Stimulated activated CD4-positive, alpha-beta T cell treated with anti-CD3 and anti-CD28 coated beads, Interleukin-15, amount 100 ng/mL, for 1 hour (primary cell): ENCODE data around the gene TUBAL3.

Source experiments
- DNase-seq, 2 donors: peaks; one replicate each; pipeline ENCODE4 v3.0.0-alpha.2; 2020; ENCODE audit warnings: low read depth in 1 of 2, low spot score in 1 of 2

Gene TUBAL3

GRCh38 chr10:5404208-5405041 lies at the start of gene TUBAL3:
TSS of gene TUBAL3 (minus strand) at chr10:5404828. CDS start at chr10:5404792, 36 bp downstream.
- no peak for DNase-seq

GRCh38 chr10:5453749-5454489 lies 49.3 kb upstream of the TUBAL3 start:
- no peak for DNase-seq

DNA sequence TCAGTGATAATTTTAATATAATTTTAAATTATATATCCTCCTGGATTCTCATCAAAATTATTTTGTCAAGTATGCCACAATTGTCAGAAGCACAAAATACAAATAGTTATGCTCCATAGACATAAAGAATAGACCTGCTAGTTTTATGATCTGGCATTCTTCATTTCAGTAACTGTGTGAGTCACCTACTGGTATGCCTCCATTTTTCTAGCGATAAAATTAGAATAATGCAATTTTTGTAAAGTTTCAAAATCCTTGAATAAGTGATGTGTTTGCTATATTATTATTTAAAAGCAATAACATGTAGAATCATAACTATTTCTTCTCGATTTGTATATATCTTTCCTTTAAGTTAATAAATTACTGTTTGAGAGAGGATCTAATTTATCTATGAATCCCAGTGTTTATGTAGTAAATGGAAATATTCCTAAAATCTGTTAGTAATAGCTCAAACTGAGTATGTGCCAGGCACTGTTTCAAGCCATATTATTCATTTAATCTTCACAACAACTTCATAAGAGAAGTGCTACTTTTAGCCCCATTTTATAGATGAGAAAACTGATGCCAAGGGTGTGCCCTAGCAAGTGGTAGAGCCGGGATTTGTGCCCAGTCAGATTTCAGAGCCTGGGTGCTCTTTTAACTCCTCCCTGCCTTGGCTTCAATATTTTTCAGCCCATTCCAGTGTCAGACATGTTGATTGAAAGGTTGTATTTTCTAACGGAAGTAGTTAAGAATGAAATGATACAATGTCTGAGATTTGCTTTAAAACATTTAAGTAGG lies 46.2 kb upstream of the TUBAL3 start:
- no peak for DNase-seq

- DNase-seq, result no peak
Observed at GRCh38 chr10:5449823-5450222, 45.2 kb upstream of the TUBAL3 start.

DNA sequence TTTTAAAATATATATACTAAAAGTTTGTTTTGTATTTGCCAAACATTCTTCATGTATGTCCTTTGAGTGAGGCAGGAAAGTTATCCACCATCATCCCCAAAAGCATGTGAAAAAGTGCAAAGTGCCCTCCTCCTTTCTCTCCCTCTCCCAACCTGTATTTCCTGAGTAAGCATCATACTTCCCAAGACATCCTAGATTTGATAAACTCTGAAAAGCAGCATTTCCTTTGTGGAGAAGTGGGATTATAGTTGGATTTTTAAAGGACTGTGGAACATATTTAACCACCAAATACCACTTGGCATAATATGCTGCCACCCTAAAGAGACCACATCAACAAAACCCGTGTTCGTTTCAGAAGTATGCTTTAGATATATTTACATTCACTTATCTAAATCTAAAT lies 44.6 kb upstream of the TUBAL3 start:
- DNase-seq, result no peak

GRCh38 chr10:5448333-5449001 lies 43.8 kb upstream of the TUBAL3 start:
- no peak for DNase-seq

DNA sequence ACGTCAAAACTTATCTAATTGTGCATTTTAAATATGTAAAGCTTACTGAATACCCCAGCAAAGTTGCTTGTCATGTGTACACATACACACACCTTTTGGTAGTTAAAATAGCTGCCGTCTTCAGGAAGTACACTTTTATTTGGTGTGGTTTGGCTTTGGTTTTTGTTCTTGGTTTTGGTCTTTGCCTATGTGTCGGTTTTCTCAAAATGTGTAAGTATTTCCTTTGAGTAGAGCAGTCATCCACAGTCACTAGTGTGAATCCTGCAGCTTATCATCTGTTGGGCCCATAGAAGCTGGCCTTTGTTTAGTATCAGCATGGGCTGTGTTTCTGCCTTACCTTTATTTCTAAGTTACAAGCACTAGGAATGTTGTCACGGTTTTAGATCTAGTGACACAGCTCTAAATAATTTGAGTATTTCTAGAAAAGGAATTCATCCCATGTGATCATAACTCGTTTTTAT lies 43.0 kb upstream of the TUBAL3 start:
- DNase-seq, result no peak

- no peak for DNase-seq
Observed at GRCh38 chr10:5447056-5447455, 42.4 kb upstream of the TUBAL3 start.

DNA sequence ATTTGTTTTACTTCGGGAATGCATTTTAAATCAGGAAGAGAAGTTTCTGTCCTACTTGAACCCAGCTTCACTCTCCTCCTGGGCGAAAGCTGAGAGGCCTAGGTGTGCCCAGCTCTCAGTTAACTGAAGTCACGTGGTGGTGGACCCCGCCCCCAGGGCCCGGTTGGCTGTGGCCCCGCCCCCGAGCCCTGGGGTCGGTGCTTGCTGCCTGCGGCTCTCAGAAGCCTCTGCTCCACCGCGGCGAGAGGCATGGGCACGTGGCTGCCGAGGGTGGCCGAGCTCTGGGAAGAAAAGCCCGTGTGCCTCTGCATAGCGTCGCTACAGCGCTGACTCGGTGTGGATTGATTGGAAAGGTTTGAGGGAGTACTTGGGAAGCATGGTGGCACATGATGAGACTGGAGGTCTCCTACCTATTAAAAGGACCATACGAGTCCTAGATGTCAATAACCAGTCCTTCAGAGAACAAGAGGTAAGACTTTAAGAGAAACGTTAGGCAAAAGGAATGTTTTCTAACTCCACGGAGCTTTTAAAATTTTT lies 41.8 kb upstream of the TUBAL3 start:
- peak; percentile 52 to 75 for DNase-seq

DNA sequence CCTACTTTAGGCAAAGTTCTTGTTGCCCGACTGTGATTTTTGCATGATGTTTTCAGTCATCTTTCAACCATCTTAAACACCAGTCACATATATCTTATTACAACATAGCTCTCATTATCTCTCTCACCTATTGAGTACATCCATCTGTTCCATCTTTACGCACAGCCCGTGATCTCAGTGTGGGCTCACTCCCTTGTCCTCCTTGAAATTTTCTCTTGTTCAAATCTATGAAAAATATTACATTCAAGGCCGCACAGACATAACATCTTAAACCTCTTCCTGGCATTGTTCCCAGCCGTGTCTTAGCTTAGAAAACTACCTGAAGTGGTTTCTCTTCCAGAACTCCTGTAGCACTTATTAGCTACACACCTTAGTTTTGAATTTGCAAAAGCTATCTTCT lies 40.4 kb upstream of the TUBAL3 start:
- DNase-seq, result no peak

- DNase-seq, result no peak
Observed at GRCh38 chr10:5443429-5443828, 38.8 kb upstream of the TUBAL3 start.

- no peak for DNase-seq
Observed at GRCh38 chr10:5442990-5443370, 38.4 kb upstream of the TUBAL3 start.

DNA sequence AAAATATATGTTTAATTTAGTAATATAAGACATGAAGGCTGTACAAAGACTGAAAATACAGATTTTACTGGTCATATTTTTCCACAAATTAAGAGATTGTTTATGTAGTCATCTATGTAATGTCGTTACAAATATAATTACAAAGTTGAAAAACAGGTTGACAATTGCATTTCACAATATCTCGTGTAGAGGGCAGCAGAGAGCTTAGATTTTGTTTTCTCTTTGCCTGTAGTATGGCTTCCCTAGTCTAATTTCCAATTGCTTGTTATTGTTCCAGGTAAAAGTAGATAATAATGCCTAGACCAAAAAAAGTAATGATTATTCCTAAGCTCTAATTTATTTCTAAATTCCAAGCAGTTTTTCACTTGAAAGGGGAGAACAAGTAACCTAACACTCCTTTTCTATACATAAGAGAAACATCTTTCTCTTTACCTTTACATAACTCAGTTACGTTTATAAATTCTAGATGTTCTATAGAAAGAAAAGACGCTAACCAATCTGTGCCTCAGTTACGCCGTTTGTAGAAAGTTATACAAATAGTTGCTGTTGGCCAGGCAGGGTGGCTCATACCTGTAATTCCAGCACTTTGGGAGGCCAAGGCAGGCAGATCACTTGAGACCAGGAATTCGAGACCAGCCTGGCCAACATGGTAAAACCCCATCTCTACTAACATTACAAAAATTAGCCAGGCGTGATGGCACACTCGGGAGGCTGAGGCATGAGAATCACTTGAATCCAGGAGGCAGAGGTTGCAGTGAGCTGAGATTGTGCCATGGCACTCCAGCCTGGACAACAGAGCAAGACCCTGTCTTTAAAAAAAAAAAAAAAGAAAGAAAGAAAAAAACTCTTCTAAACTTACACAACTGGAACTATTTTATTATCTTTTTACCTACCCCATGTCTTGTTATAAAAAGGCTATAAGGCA lies 37.7 kb upstream of the TUBAL3 start:
- DNase-seq, result no peak

- no peak for DNase-seq
Observed at GRCh38 chr10:5441106-5441505, 36.5 kb upstream of the TUBAL3 start.

DNA sequence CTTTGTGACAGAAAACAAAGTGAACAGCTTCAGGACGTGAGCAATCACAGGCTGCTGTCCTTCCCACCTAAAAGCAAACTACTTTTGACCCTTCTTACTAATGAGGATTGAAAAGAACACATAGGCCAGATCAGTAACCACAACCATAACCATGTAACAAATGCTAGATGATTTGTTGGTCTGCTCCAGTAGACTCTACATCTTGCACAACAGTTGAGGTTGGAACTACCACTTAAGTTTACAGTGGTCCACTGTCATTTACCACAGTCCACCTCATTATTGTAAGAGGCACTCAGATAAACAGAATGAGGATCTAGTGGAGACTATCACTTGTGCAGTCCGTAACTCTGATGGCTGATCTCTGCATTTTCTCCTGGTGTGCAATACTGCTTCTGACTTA lies 35.6 kb upstream of the TUBAL3 start:
- DNase-seq, result no peak

DNA sequence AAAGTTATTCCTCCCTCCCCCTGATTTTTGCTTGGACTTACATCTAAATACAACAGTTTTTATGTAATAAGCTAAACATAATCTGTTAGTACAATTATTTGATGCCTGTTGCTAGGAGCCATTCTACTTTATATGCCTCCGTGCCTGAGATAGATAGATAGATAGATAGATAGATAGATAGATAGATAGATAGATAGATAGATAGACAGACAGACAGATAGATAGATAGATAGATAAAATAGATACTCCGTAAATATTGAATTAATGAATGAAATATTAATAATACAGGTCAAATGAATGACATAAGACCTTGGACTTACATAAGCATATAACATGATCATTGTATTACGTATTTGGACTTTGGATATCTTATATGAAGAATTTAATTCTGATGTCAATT lies 30.7 kb upstream of the TUBAL3 start:
- no peak for DNase-seq

- DNase-seq, result no peak
Observed at GRCh38 chr10:5434017-5434753, 29.6 kb upstream of the TUBAL3 start.

DNA sequence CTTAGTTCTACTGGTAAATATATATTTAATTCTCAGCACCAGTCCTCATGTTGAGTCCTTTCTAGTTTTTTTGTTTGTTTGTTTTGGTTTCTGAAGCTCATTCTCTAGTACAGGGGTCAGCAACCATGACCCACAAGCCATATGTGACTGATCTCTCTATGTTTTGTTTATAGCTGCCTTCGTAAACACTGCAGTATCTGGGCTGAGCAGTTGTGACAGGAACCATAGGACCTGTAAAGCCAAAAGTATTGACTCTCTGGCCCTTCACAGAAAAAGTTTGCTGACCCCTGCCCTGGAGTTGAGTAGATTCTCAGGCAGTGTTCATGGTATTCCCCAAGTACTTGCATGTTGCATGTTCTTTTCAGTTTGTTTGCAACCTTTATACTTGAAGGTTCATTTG lies 28.6 kb upstream of the TUBAL3 start:
- no peak for DNase-seq

GRCh38 chr10:5428133-5428532 lies 23.5 kb upstream of the TUBAL3 start:
- DNase-seq, result no peak
